ENCODE results near the gene NECTIN4. TPM values are rescaled to one million over a fixed set of nuclear protein-coding genes. Genes with fewer than 3 reads are reported as not detected.

NECTIN4 gene
- total RNA-seq, 1 donor from 2014 or later, result not detected

DNA sequence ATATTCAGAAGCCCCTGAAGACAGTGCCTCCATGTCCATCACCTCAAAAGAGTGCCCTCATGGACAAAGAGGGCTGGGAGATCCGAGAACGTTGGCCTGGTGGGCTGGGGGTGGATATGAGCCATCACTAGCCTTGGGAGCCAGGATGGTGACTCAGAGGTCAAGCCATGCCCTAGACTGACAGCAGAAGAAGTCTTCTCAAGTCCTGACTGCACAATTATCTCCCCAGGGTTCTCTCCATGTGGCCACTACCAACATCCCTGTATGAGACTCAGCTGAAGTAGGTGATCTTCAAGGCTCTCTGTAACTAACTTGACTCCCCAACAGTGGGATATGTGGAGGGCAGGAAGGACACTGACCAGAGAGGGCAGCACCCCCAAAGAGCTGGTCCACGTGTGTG, 36.5 kb downstream of the NECTIN4 start:
- Histone ChIP-seq H3K4me3 (no peak overlapping the region), H3K4me2 (no peak overlapping the region), H3K36me3 (no peaks in the 10 kb centered on the region), H3K79me2 (ENCODE audit: low read depth) (no peaks in the 10 kb centered on the region), H3K27me3 (peaks cover 7% of the 10 kb centered on the region), H3K27ac (no peak overlapping the region), H3K4me1 (no peaks in the 10 kb centered on the region), H3F3A (ENCODE audit: low read depth) (no peaks in the 10 kb centered on the region), H3K9ac (no peak overlapping the region), H3K9me3 (ENCODE audit: low read depth) (no peaks in the 10 kb centered on the region), H4K20me1 (ENCODE audit: low read depth) (no peaks in the 10 kb centered on the region), H2AFZ (replicated peaks) (no peak overlapping the region)
- no peak for TF ChIP-seq EZH2 (IDR thresholded peaks at IDR 0.05)
- TF ChIP-seq, protein P1, sequence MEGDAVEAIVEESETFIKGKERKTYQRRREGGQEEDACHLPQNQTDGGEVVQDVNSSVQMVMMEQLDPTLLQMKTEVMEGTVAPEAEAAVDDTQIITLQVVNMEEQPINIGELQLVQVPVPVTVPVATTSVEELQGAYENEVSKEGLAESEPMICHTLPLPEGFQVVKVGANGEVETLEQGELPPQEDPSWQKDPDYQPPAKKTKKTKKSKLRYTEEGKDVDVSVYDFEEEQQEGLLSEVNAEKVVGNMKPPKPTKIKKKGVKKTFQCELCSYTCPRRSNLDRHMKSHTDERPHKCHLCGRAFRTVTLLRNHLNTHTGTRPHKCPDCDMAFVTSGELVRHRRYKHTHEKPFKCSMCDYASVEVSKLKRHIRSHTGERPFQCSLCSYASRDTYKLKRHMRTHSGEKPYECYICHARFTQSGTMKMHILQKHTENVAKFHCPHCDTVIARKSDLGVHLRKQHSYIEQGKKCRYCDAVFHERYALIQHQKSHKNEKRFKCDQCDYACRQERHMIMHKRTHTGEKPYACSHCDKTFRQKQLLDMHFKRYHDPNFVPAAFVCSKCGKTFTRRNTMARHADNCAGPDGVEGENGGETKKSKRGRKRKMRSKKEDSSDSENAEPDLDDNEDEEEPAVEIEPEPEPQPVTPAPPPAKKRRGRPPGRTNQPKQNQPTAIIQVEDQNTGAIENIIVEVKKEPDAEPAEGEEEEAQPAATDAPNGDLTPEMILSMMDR (IDR thresholded peaks at IDR 0.05), result no peak
- TF ChIP-seq EZH2phosphoT487 (IDR thresholded peaks at IDR 0.05), result no peak
- no peaks in the 10 kb centered on the region for H3K36me3 Mint-ChIP-seq
- H3K9me3 Mint-ChIP-seq, result peaks cover 18% of the 10 kb centered on the region
- no peak overlapping the region for H3K27ac Mint-ChIP-seq
- H3K4me3 Mint-ChIP-seq, result no peak overlapping the region
- no peaks in the 10 kb centered on the region for H3K27me3 Mint-ChIP-seq (ENCODE audit: insufficient read depth, low read depth)
- no peak for DNase-seq (ENCODE audit: low spot score)
- no peaks in the 10 kb centered on the region for H3K4me1 Mint-ChIP-seq

DNA sequence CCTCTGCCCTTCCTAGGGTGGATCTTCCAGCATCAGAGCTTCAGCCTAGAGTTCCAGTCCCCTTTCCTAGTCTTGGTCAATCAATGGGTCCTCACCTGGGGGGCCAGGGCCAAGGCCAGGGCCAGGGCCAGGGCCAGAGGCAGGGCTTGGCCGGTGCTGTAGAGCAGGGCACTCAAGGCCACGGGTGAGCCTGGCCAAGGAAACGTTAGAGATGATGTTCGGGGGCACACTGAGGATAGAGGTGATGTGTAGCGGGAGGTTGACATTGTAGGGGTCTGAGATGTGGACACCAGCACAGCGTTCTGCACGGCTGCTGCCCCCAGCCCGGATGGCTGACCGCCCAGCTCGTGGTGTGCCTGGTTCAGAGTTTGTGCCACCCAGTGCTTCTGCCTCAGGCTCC, 38.1 kb downstream of the NECTIN4 start:
- no peak overlapping the region for H3K27ac Mint-ChIP-seq
- no peak overlapping the region for H3K9ac ChIP-seq
- peaks cover 4% of the 10 kb centered on the region for H3K4me1 ChIP-seq
- peaks cover 31% of the 10 kb centered on the region for H3K9me3 Mint-ChIP-seq
- no peak overlapping the region for H2AFZ ChIP-seq (replicated peaks)
- DNase-seq (ENCODE audit: low spot score), result no peak
- H3K27ac ChIP-seq, result no peak overlapping the region
- H3F3A ChIP-seq (ENCODE audit: low read depth), result no peaks in the 10 kb centered on the region
- no peaks in the 10 kb centered on the region for H3K79me2 ChIP-seq (ENCODE audit: low read depth)
- TF ChIP-seq, protein P1 (IDR thresholded peaks at IDR 0.05), result no peak
- TF ChIP-seq EZH2phosphoT487 (IDR thresholded peaks at IDR 0.05), result no peak
- TF ChIP-seq EZH2 (IDR thresholded peaks at IDR 0.05), result no peak
- no peaks in the 10 kb centered on the region for H4K20me1 ChIP-seq (ENCODE audit: low read depth)
- peaks cover 9% of the 10 kb centered on the region for H3K27me3 ChIP-seq
- H3K4me1 Mint-ChIP-seq, result no peaks in the 10 kb centered on the region
- H3K4me2 ChIP-seq, result no peak overlapping the region
- no peak overlapping the region for H3K4me3 ChIP-seq
- peaks cover 5% of the 10 kb centered on the region for H3K36me3 Mint-ChIP-seq
- no peak overlapping the region for H3K4me3 Mint-ChIP-seq
- no peaks in the 10 kb centered on the region for H3K9me3 ChIP-seq (ENCODE audit: low read depth)
- no peaks in the 10 kb centered on the region for H3K36me3 ChIP-seq
- H3K27me3 Mint-ChIP-seq (ENCODE audit: insufficient read depth, low read depth), result peaks cover 6% of the 10 kb centered on the region

DNA sequence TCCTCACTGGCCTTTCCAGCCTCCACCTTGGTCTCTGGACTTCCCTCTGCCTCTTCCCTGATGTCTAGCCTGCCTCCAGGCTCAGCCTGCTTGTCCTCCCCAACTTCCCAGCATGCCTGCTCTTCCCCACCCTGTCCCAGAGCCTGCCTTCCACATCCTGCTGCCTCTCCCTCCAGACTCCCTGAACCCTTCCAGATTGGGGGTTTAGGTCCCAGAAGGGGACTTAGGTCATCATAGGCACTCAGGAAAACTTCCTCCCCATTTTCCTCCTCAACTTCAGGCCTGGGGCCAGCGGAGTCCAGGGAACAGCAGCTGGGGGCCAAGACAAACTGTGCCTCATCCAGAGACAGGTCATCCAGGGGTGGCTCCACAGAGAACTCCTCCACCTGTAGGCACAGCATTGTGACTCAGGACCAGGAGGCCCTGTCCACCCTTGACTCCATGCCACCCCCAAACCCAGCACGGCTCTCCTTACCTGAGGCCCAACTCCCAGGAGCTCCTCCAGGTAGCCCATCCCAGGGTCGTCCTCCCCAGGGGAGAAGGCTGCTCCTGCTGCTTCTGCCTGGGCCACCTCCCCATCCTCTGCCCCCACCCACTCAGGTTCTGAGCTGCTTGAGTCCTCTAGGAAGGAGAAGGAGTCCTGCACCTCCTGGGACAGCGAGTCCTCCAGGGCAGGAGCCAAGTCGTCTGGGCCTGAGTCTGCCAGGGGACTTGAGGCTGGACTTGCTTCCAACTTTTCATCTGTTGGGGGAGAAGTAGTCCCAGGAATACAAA, 40.2 kb downstream of the NECTIN4 start:
- peaks cover 7% of the 10 kb centered on the region for H3K36me3 Mint-ChIP-seq
- peaks cover 6% of the 10 kb centered on the region for H3K27me3 Mint-ChIP-seq (ENCODE audit: insufficient read depth, low read depth)
- Histone ChIP-seq H3K79me2 (ENCODE audit: low read depth) (peaks cover 11% of the 10 kb centered on the region), H3K4me3 (no peak overlapping the region), H3K9me3 (ENCODE audit: low read depth) (no peaks in the 10 kb centered on the region), H3K27ac (no peak overlapping the region), H3K27me3 (peaks cover 9% of the 10 kb centered on the region), H3K9ac (no peak overlapping the region), H3K4me1 (peaks cover 9% of the 10 kb centered on the region), H3K36me3 (no peaks in the 10 kb centered on the region), H4K20me1 (ENCODE audit: low read depth) (peaks cover 8% of the 10 kb centered on the region), H3K4me2 (no peak overlapping the region), H3F3A (ENCODE audit: low read depth) (peaks cover 14% of the 10 kb centered on the region), H2AFZ (replicated peaks) (no peak overlapping the region)
- no peak for DNase-seq (ENCODE audit: low spot score)
- peaks cover 8% of the 10 kb centered on the region for H3K4me1 Mint-ChIP-seq
- H3K27ac Mint-ChIP-seq, result no peak overlapping the region
- H3K9me3 Mint-ChIP-seq, result peaks cover 35% of the 10 kb centered on the region
- H3K4me3 Mint-ChIP-seq, result no peak overlapping the region
- no peak for TF ChIP-seq EZH2 (IDR thresholded peaks at IDR 0.05)
- TF ChIP-seq, protein P1 (IDR thresholded peaks at IDR 0.05), result no peak
- no peak for TF ChIP-seq EZH2phosphoT487 (IDR thresholded peaks at IDR 0.05)

Measured in neural progenitor cell (in vitro differentiated cells).